ENCODE data around the gene OR4K5. TPM values are rescaled to one million over a fixed set of nuclear protein-coding genes. Genes with fewer than 3 reads are reported as not detected.

The OR4K5 gene
- total RNA-seq, 2 experiments from 2014 or later: not detected

GRCh38 chr14:19917243-19917642, 3.2 kb upstream of the OR4K5 start:
- TF ChIP-seq CTCF (IDR thresholded peaks at IDR 0.05): no peak
- Mint-ChIP-seq H3K36me3 (ENCODE audit: low read depth) (no peaks in the 10 kb centered on the region), H3K9me3 (no peaks in the 10 kb centered on the region), H3K4me3 (no peak overlapping the region), H3K27ac (no peak overlapping the region), H3K27me3 (no peaks in the 10 kb centered on the region), H3K4me1 (ENCODE audit: low read depth) (no peaks in the 10 kb centered on the region)
- POLR2A ChIA-PET: no interaction called here
- CTCF ChIA-PET: interaction anchor here (0.7 to 1.5 kb wide), 3 partner anchors 10 to 65 kb away, joined by 3 to 7 read pairs (median 4); no protein-coding TSS in a partner anchor
- Histone ChIP-seq H3K9me3 (ENCODE audit: control insufficient read depth in 1 of 2, insufficient read depth in 1 of 2, low read length in 2 of 2) (no peaks in the 10 kb centered on the region), H3K4me3 (ENCODE audit: low read length) (no peak overlapping the region), H3K36me3 (ENCODE audit: insufficient read depth, low read length) (no peaks in the 10 kb centered on the region), H3K27ac (ENCODE audit: low read depth in 1 of 2, low read length in 2 of 2) (no peak overlapping the region), H3K4me1 (ENCODE audit: insufficient read depth, low read length) (no peaks in the 10 kb centered on the region), H3K27me3 (ENCODE audit: control insufficient read depth in 1 of 2, insufficient read depth in 2 of 2, low read length in 2 of 2) (no peaks in the 10 kb centered on the region)
- intact Hi-C loops (cut with DNase I, micrococcal nuclease): no loop called here
- DNase-seq (no peak), ATAC-seq (ENCODE audit: poor library complexity) (no peak)

DNA sequence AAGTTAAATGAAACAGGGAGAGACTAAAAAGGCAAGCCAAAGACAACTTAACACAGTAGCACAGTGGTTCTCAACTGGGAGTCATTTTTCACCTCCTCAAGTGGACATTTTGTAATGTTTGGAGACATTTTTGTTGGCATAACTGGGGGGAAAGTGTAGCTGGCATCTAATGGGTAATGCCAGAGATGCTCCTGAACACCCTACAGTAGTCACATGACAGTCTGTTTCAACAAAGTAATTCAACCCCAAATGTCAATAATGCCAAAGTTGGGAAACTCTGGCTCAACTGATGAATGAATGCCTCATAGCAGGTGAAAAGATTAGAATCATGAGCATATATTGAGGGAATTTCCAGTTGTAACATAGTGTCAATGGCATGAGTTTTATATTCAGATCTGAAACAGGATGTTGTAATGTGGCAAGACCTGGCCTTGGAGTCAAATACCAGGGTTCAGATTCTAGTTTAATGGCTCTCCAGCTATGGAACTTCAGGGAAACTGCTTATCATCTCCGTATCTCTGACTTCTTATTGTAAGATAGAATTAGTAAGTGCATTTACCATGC, 2.4 kb upstream of the OR4K5 start:
- ChIA-PET POLR2A (no interaction called here), CTCF (interaction anchor here (1.4 to 1.5 kb wide), 2 partner anchors 9 to 10 kb away, joined by 4 to 7 read pairs; no protein-coding TSS in a partner anchor)
- no peaks in the 10 kb centered on the region for H3K4me1 ChIP-seq (ENCODE audit: insufficient read depth, low read length)
- Mint-ChIP-seq H3K9me3 (no peaks in the 10 kb centered on the region), H3K4me1 (ENCODE audit: low read depth) (no peaks in the 10 kb centered on the region), H3K27ac (no peak overlapping the region), H3K27me3 (no peaks in the 10 kb centered on the region), H3K36me3 (ENCODE audit: low read depth) (no peaks in the 10 kb centered on the region), H3K4me3 (no peak overlapping the region)
- no peak overlapping the region for H3K27ac ChIP-seq (ENCODE audit: low read depth in 1 of 2, low read length in 2 of 2)
- no peak for TF ChIP-seq CTCF (IDR thresholded peaks at IDR 0.05)
- DNase-seq: no peak
- H3K36me3 ChIP-seq (ENCODE audit: insufficient read depth, low read length): no peaks in the 10 kb centered on the region
- no peak overlapping the region for H3K4me3 ChIP-seq (ENCODE audit: low read length)
- ATAC-seq (ENCODE audit: poor library complexity): no peak
- H3K27me3 ChIP-seq (ENCODE audit: control insufficient read depth in 1 of 2, insufficient read depth in 2 of 2, low read length in 2 of 2): no peaks in the 10 kb centered on the region
- intact Hi-C loops (cut with DNase I, micrococcal nuclease): no loop called here
- no peaks in the 10 kb centered on the region for H3K9me3 ChIP-seq (ENCODE audit: control insufficient read depth in 1 of 2, insufficient read depth in 1 of 2, low read length in 2 of 2)

DNA sequence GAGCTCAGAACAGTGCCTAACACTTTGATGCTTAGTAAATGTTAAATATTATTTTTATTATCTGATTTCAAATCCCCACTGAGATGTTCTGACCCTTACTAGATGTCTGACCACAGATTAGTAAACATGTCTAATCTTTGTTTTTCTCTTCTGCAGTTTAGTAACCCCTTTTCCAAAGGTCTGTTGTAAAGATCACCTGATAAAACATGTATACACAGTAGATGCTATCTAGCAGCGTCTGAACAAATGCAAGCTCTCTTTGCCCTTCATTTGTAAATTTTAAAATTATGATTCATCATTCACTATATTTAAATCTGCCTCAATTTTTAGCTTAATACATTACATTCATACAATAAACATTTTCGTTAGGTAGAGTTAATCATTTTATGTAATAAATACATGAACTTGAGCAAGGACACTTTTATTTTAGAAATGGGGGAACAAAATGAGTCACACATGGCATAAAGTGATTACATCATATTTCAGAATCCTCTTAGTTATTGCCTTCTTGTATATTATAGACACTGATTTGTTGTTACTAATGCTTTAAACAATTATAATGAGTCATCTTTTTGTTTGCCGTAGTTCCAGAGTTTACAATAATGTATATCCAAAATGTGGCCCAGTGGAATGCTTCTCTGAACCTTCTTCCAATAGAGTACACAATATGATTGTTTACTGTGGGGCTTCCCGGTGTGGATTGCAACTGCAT, 1.7 kb upstream of the OR4K5 start:
- H3K9me3 ChIP-seq (ENCODE audit: control insufficient read depth in 1 of 2, insufficient read depth in 1 of 2, low read length in 2 of 2): no peaks in the 10 kb centered on the region
- ChIA-PET CTCF (interaction anchor here (1.5 kb wide), 1 partner anchor 11 kb away, joined by 7 read pairs; no protein-coding TSS in a partner anchor), POLR2A (no interaction called here)
- no peaks in the 10 kb centered on the region for H3K27me3 Mint-ChIP-seq
- DNase-seq: no peak
- H3K4me1 ChIP-seq (ENCODE audit: insufficient read depth, low read length): no peaks in the 10 kb centered on the region
- no peak for TF ChIP-seq CTCF (IDR thresholded peaks at IDR 0.05)
- H3K4me3 Mint-ChIP-seq: no peak overlapping the region
- no peak overlapping the region for H3K27ac Mint-ChIP-seq
- H3K36me3 ChIP-seq (ENCODE audit: insufficient read depth, low read length): no peaks in the 10 kb centered on the region
- no peaks in the 10 kb centered on the region for H3K36me3 Mint-ChIP-seq (ENCODE audit: low read depth)
- ATAC-seq (ENCODE audit: poor library complexity): no peak
- no peaks in the 10 kb centered on the region for H3K9me3 Mint-ChIP-seq
- H3K27me3 ChIP-seq (ENCODE audit: control insufficient read depth in 1 of 2, insufficient read depth in 2 of 2, low read length in 2 of 2): no peaks in the 10 kb centered on the region
- intact Hi-C loops (cut with DNase I, micrococcal nuclease): no loop called here
- H3K4me3 ChIP-seq (ENCODE audit: low read length): no peak overlapping the region
- H3K4me1 Mint-ChIP-seq (ENCODE audit: low read depth): no peaks in the 10 kb centered on the region
- no peak overlapping the region for H3K27ac ChIP-seq (ENCODE audit: low read depth in 1 of 2, low read length in 2 of 2)

Measured in CD4-positive, alpha-beta T cell (primary cell).